AG09309 (cell line): ENCODE results near the gene KRT5.

Experiments used
- DNase-seq: peaks from one replicate; pipeline ENCODE4 v3.0.0-alpha.2; 2010; ENCODE audit warnings: low read depth
- H3K4me3 ChIP-seq: 2 replicates; pipeline ENCODE4 v1.5.1; 2011; ENCODE audit warnings: mild to moderate bottlenecking, low read depth, low read length, moderate library complexity; ENCODE audit not compliant: control insufficient read depth
- TF ChIP-seq, protein P1 (sequence below): IDR thresholded peaks from 2 replicates; pipeline ENCODE4 v1.5.1; 2011; ENCODE audit warnings: mild to moderate bottlenecking, low read depth, low read length, inconsistent platforms; ENCODE audit not compliant: insufficient read depth, control insufficient read depth; ENCODE audit errors: missing control alignments

Gene KRT5

GRCh38 chr12:52526511-52526951 is 6.3 kb upstream of the KRT5 start:
- TF ChIP-seq, protein P1, sequence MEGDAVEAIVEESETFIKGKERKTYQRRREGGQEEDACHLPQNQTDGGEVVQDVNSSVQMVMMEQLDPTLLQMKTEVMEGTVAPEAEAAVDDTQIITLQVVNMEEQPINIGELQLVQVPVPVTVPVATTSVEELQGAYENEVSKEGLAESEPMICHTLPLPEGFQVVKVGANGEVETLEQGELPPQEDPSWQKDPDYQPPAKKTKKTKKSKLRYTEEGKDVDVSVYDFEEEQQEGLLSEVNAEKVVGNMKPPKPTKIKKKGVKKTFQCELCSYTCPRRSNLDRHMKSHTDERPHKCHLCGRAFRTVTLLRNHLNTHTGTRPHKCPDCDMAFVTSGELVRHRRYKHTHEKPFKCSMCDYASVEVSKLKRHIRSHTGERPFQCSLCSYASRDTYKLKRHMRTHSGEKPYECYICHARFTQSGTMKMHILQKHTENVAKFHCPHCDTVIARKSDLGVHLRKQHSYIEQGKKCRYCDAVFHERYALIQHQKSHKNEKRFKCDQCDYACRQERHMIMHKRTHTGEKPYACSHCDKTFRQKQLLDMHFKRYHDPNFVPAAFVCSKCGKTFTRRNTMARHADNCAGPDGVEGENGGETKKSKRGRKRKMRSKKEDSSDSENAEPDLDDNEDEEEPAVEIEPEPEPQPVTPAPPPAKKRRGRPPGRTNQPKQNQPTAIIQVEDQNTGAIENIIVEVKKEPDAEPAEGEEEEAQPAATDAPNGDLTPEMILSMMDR, result no peak
- no peak for DNase-seq
- H3K4me3 ChIP-seq, result no peak overlapping the region

GRCh38 chr12:52525661-52526499 is 5.7 kb upstream of the KRT5 start:
- no peak overlapping the region for H3K4me3 ChIP-seq

GRCh38 chr12:52524898-52525591 is 4.9 kb upstream of the KRT5 start:
- no peak overlapping the region for H3K4me3 ChIP-seq
- no peak for DNase-seq
- TF ChIP-seq, protein P1, result no peak

More at GRCh38 chr12:52525661-52526499, 5.7 kb upstream of the KRT5 start:
- no peak for DNase-seq
- TF ChIP-seq, protein P1, result no peak

- no peak for DNase-seq
- no peak overlapping the region for H3K4me3 ChIP-seq
These were observed 4.2 kb upstream of the KRT5 start for GRCh38 chr12:52524241-52524897.

DNA sequence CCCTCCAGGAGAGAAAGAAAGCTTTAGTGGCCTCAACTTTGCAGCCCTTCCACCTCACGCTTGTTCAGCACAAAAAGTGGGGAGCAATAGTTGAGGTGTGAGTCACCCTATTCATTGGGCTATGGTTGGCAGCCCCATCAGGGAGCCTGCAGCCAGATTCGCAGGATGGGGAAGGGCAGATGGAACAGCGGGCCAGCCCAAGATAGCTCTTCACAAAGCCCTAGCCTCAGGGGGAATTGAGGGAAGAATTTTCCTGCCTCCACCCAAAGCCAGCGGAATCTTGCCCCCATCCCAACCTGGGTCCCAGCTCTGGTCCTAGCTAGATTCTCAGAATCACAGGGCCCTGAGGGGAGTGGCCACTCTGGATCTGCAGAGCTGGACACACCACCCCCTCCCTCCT is 3.6 kb upstream of the KRT5 start:
- TF ChIP-seq, protein P1, result no peak
- H3K4me3 ChIP-seq, result no peak overlapping the region
- no peak for DNase-seq

More at GRCh38 chr12:52524241-52524897, 4.2 kb upstream of the KRT5 start:
- TF ChIP-seq, protein P1, result no peak

DNA sequence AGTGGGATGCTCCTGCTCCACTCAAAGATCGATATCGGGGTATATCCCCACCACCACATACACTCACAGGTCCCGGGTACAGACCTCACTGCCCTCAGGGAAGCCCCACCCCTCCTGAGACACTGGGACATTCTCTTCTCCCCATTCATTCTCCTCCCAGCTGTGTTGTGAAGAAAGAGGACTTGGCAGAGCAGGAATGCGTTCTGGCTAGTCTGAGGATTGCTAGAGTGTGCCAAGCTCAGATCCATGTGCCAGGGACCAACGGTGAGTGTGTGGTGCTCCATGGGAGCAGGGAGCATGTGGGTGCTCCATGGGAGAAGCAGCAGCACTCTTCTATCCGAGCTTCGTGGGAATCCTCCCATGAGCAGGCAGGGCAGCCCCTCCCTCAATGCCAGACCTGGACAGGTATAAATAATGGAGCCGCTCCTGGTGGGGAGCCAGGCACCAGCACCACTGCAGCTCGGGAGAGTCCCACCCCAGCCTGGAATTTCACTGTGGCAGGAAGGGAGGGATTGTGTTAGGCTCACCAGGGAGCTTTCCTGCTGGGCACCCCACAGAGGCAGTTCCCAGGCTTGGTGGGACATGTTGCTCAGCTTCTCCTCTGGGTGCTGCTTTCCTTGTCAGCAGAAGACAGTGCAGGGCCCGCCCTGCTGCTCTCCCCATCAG is 2.3 kb upstream of the KRT5 start:
- TF ChIP-seq, protein P1, result no peak
- no peak overlapping the region for H3K4me3 ChIP-seq
- DNase-seq, result no peak
